GM23248 (cell line): ENCODE data around the gene ANKRD18B. TPM values are rescaled to one million over a fixed set of nuclear protein-coding genes. Genes with fewer than 3 reads are reported as not detected.
A peak's percentile ranks its signal among the peaks of the same experiment; 100 is the strongest.

Experiments used
- DNase-seq: peaks from one replicate; pipeline ENCODE4 v3.0.0-alpha.2; 2015
- H2AFZ ChIP-seq: fragments of 200-600 bp; sonication (generic); 2 replicates; pipeline ENCODE4 v1.6.1; 2016; ENCODE audit warnings: antibody characterized with exemption
- H3F3A ChIP-seq: fragments of 200-600 bp; sonication (generic); 2 replicates; pipeline ENCODE4 v1.6.1; 2016; ENCODE audit warnings: mild to moderate bottlenecking, antibody characterized with exemption, mixed run types; ENCODE audit not compliant: insufficient read depth
- H3K27ac ChIP-seq: fragments of 200-600 bp; sonication (generic); 2 replicates; pipeline ENCODE4 v1.5.1; 2016; ENCODE audit warnings: mild to moderate bottlenecking
- H3K27me3 ChIP-seq: fragments of 200-600 bp; sonication (generic); replicated peaks from 2 replicates; pipeline ENCODE4 v1.6.1; 2016; ENCODE audit warnings: mild to moderate bottlenecking; ENCODE audit not compliant: insufficient read depth
- H3K36me3 ChIP-seq: fragments of 200-600 bp; sonication (generic); 2 replicates; pipeline ENCODE4 v1.6.1; 2016; ENCODE audit warnings: low read depth, mild to moderate bottlenecking
- H3K4me1 ChIP-seq: fragments of 200-600 bp; sonication (generic); 2 replicates; pipeline ENCODE4 v1.6.1; 2016; ENCODE audit warnings: mild to moderate bottlenecking; ENCODE audit not compliant: insufficient read depth
- H3K4me2 ChIP-seq: fragments of 200-600 bp; sonication (generic); one replicate; pipeline ENCODE4 v1.6.1; 2016; ENCODE audit warnings: mild to moderate bottlenecking; ENCODE audit not compliant: unreplicated experiment
- H3K4me3 ChIP-seq: fragments of 200-600 bp; sonication (generic); 2 replicates; pipeline ENCODE4 v1.5.1; 2016; ENCODE audit warnings: mild to moderate bottlenecking
- H3K79me2 ChIP-seq: fragments of 200-600 bp; sonication (generic); 2 replicates; pipeline ENCODE4 v1.6.1; 2016; ENCODE audit warnings: mild to moderate bottlenecking; ENCODE audit not compliant: insufficient read depth
- H3K9ac ChIP-seq: fragments of 200-600 bp; sonication (generic); 2 replicates; pipeline ENCODE4 v1.6.1; 2016; ENCODE audit warnings: mild to moderate bottlenecking
- H3K9me2 ChIP-seq: fragments of 200-600 bp; sonication (generic); 2 replicates; pipeline ENCODE4 v1.6.1; 2016; ENCODE audit warnings: mixed run types, mild to moderate bottlenecking, moderate library complexity; ENCODE audit not compliant: insufficient read depth
- H3K9me3 ChIP-seq: fragments of 200-600 bp; sonication (generic); one replicate; pipeline ENCODE4 v1.6.1; 2017; ENCODE audit warnings: low read depth
- H4K20me1 ChIP-seq: fragments of 200-600 bp; sonication (generic); 2 replicates; pipeline ENCODE4 v1.6.0; 2016; ENCODE audit not compliant: insufficient read depth
- EZH2 ChIP-seq: fragments of 200-600 bp; sonication (generic); IDR thresholded peaks from 2 replicates; pipeline ENCODE4 v1.6.1; 2018; ENCODE audit warnings: antibody characterized with exemption, mild to moderate bottlenecking; ENCODE audit not compliant: insufficient read depth, poor library complexity, severe bottlenecking
- EZH2phosphoT487 ChIP-seq: fragments of 200-600 bp; sonication (generic); IDR thresholded peaks from 2 replicates; pipeline ENCODE4 v1.6.1; 2018; ENCODE audit warnings: antibody characterized with exemption, moderate library complexity, mild to moderate bottlenecking, low read depth; ENCODE audit not compliant: insufficient read depth
- WGBS, 2 experiments: methylation state at CpG; one replicate each; pipeline ENCODE4 v1.1.6; 2015 to 2017; ENCODE audit warnings: low lambda C conversion rate in 2 of 2, low coverage in 1 of 2; ENCODE audit errors: missing lambda C conversion rate in 2 of 2; 5-methylcytosine and 5-hydroxymethylcytosine counted together
- in situ Hi-C: fragments of 300-500 bp; cut with MboI; formaldehyde crosslinking; loops from 2 replicates; pipeline ENCODE4 v1.15.0; 2020
- polyA plus RNA-seq: library from polyadenylated mRNA; unstranded; fragments of >200 nt; fragmentation: Nextera tagmentation; extraction: Ambion mirVana; gene quantifications from 2 replicates; pipeline ENCODE4 v1.2.1, GENCODE V29; 2016
- small RNA-seq: library from RNA; depleted of rRNA; stranded (forward); fragments of <200 nt; gene quantifications from one replicate; pipeline ENCODE3, GENCODE V24; 2014; ENCODE audit warnings: low read depth, low replicate concordance
- total RNA-seq: library from RNA; depleted of rRNA; stranded (reverse); fragments of >200 nt; shearing (Covaris generic); gene quantifications from 2 replicates; pipeline ENCODE4 v1.2.3, GENCODE V29; 2014; rRNA removed

Gene ANKRD18B
- total and polyA plus RNA-seq, 2 experiments from 2014 or later, result 0.11 to 0.74 TPM

DNA sequence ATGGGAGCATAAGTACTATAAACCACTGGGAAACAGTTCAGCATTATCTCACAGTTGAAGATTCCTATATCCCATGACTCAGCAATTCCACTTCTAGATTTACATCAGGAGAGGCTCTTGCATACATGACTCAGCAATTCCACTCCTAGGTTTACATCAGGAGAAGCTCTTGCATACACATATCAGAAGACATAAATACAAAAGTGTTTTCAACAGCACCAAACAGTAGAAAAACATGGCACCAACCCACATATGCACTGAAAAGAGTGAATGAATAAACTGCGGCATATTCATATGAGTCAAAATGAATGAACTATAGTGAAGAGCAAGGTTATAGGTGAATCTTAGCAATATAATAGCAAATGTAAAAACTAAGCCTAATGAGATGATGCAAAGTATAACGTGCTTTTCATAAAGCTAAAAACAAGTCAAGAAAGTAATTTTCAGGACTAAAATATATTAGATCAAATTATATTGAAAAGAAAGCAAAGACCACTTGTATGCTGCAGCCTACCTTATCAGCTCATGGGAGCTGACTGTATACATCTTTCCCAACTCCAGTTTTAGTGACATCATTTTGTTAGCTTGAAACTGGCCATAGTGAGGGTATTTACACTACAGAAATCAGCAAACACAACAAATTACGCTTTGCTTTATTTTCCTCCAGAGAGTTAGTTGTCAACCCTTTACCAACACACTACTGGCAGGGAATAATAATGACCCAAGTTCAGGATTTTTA lies 95.8 kb downstream of the ANKRD18B start:
- H3K27ac ChIP-seq, result peak overlapping the region; percentile 54
- no peak overlapping the region for H3K4me3 ChIP-seq
- H3K36me3 ChIP-seq, result no peaks in the 10 kb centered on the region
- no peaks in the 10 kb centered on the region for H4K20me1 ChIP-seq
- H3K9me2 ChIP-seq, result no peaks in the 10 kb centered on the region
- no peaks in the 10 kb centered on the region for H3K27me3 ChIP-seq
- TF ChIP-seq EZH2 (no peak), EZH2phosphoT487 (no peak)
- no peaks in the 10 kb centered on the region for H3K79me2 ChIP-seq
- H3F3A ChIP-seq, result peaks cover 13% of the 10 kb centered on the region; the same call in 1 of the 2 replicates
- H3K9ac ChIP-seq, result no peak overlapping the region; the same call in 1 of the 2 replicates
- peak overlapping the region; percentile 71 for H3K4me2 ChIP-seq
- DNase-seq, result peak; percentile 95
- H3K4me1 ChIP-seq, result peaks cover 24% of the 10 kb centered on the region
- no peak overlapping the region for H2AFZ ChIP-seq
- in situ Hi-C loops, result no loop called here
- no peaks in the 10 kb centered on the region for H3K9me3 ChIP-seq
- WGBS, 2 experiments, result 43 to 45% methylated on average over 3 of the region's 3 CpGs

DNA sequence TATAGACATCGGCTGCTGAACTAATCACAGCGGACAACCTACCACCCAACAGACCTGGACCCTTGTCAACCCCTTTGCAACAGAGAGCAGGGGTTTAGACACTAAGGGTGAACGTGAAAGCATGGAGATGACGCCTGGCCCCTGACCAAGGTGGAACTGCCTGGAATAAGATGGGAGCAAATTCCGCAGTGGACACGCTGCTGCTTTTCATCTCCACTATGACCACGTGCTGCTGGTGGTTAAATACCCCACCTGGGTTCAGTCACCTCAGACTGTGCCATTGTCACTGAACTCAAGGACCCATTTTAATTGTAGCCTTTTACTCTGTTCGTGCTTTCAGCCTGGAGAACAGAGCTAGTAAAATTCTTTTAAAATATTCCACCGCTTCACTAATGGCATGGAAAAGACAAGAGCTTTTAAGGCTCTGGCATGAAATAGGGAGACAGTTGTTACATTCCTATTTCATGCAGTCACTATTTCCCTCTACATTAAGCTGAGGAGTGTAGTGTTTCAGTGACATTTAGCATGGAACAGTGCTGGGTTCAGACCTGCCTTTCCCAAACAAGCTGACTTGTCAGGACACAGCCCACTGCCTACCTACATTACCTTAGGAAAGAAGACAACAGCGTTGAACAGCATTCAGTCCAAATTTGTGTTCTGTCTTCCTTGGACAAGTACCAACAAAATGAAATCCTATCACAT lies 96.8 kb downstream of the ANKRD18B start:
- Histone ChIP-seq H4K20me1 (no peaks in the 10 kb centered on the region), H3K27me3 (no peaks in the 10 kb centered on the region), H3K4me3 (peak overlapping the region; percentile 34; the same call in 1 of the 2 replicates), H3K9ac (peak overlapping the region; percentile 30), H3K9me2 (no peaks in the 10 kb centered on the region), H3K4me1 (peaks cover 24% of the 10 kb centered on the region), H3K4me2 (peak overlapping the region; percentile 71), H3F3A (peaks cover 13% of the 10 kb centered on the region; the same call in 1 of the 2 replicates), H3K36me3 (no peaks in the 10 kb centered on the region), H3K9me3 (no peaks in the 10 kb centered on the region), H3K27ac (peak overlapping the region; percentile 54), H2AFZ (peak overlapping the region; percentile 43), H3K79me2 (no peaks in the 10 kb centered on the region)
- DNase-seq, result peak; percentile 79
- TF ChIP-seq EZH2 (no peak), EZH2phosphoT487 (no peak)
- 50 to 51% methylated on average over 10 of the region's 10 CpGs for WGBS, 2 experiments
- in situ Hi-C loops, result no loop called here

Small RNAs within 50 kb of the gene (small RNA-seq; reads per million reads assigned to genes)
- gene AL139008.1 (not detected), gene PRSS3P4 (not detected)

Other genes with a start within 250 kb of the ANKRD18B start
- 20.4 and 23.8 TPM in 2 replicates for gene NFX1, start 233.7 kb upstream of the ANKRD18B start, total RNA-seq
- 27.8 and 28.1 TPM in 2 replicates for gene NFX1, start 233.7 kb upstream of the ANKRD18B start, polyA plus RNA-seq
- not detected in 2 replicates for gene AQP7, start 121.7 kb upstream of the ANKRD18B start, total RNA-seq
- gene AQP7, start 121.7 kb upstream of the ANKRD18B start, polyA plus RNA-seq, result not detected in 2 replicates
- gene AQP3, start 76.7 kb upstream of the ANKRD18B start, total RNA-seq, result not detected in 2 replicates
- gene AQP3, start 76.7 kb upstream of the ANKRD18B start, polyA plus RNA-seq, result 0.19 and 0.29 TPM in 2 replicates
- 27.9 and 31.2 TPM in 2 replicates for gene NOL6, start 50.3 kb upstream of the ANKRD18B start, total RNA-seq
- 18.0 and 19.4 TPM in 2 replicates for gene NOL6, start 50.3 kb upstream of the ANKRD18B start, polyA plus RNA-seq